ENCODE measurements around the gene CACNA2D1. TPM values are rescaled to one million over a fixed set of nuclear protein-coding genes. Genes with fewer than 3 reads are reported as not detected.

The CACNA2D1 gene
- total and polyA plus RNA-seq, 4 donors = 1.1 to 33.4 (median 6.5) TPM

DNA sequence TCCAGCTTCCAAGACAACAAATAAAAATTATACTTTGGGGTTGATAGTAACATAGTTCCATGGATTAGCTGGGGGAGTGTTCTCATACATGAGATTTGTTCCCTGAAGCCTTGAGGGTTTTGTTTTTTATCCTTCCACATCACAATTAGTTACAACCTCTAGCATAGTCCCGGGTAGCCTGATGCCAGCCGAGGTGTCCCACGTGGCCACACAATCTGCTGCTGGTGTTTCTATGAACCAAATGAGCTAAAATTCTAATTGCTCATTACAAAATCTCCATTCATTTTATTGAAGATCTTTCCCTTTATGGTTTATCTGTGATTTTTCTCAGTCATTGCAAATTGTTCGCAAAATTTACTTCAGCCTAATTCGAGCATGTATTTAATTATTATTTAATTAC lies 84.7 kb downstream of the CACNA2D1 start:
- ATAC-seq (ENCODE audit: insufficient read depth, low FRiP score) = no peak
- H3K27ac ChIP-seq (ENCODE audit: low read depth in 1 of 2, low read length in 1 of 2) = no peak overlapping the region
- H3K27me3 ChIP-seq (ENCODE audit: control insufficient read depth in 3 of 3, insufficient read depth in 3 of 3, low read length in 2 of 3) = no peaks in the 10 kb centered on the region
- peaks cover 0 to 12% (median 0%) of the 10 kb centered on the region in 5 donors for H3K4me1 ChIP-seq (ENCODE audit: control insufficient read depth in 5 of 5, insufficient read depth in 5 of 5, low read length in 5 of 5)
- no peak overlapping the region for H3K9ac ChIP-seq (ENCODE audit: insufficient read depth in 1 of 2, low read length in 2 of 2)
- no peak for DNase-seq
- no peaks in the 10 kb centered on the region for H3K9me3 ChIP-seq (ENCODE audit: control insufficient read depth in 4 of 4, insufficient read depth in 3 of 4, low read length in 3 of 4)
- WGBS, 2 donors = 91 to 92% methylated on average over 5 of the region's 5 CpGs
- no peaks in the 10 kb centered on the region for H3K36me3 ChIP-seq (ENCODE audit: control insufficient read depth in 4 of 4, insufficient read depth in 4 of 4, low read length in 4 of 4)
- no peak overlapping the region for H3K4me3 ChIP-seq
- TF ChIP-seq, protein P1, sequence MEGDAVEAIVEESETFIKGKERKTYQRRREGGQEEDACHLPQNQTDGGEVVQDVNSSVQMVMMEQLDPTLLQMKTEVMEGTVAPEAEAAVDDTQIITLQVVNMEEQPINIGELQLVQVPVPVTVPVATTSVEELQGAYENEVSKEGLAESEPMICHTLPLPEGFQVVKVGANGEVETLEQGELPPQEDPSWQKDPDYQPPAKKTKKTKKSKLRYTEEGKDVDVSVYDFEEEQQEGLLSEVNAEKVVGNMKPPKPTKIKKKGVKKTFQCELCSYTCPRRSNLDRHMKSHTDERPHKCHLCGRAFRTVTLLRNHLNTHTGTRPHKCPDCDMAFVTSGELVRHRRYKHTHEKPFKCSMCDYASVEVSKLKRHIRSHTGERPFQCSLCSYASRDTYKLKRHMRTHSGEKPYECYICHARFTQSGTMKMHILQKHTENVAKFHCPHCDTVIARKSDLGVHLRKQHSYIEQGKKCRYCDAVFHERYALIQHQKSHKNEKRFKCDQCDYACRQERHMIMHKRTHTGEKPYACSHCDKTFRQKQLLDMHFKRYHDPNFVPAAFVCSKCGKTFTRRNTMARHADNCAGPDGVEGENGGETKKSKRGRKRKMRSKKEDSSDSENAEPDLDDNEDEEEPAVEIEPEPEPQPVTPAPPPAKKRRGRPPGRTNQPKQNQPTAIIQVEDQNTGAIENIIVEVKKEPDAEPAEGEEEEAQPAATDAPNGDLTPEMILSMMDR (IDR thresholded peaks at IDR 0.05; ENCODE audit: control extremely low read depth, extremely low read depth) = no peak

DNA sequence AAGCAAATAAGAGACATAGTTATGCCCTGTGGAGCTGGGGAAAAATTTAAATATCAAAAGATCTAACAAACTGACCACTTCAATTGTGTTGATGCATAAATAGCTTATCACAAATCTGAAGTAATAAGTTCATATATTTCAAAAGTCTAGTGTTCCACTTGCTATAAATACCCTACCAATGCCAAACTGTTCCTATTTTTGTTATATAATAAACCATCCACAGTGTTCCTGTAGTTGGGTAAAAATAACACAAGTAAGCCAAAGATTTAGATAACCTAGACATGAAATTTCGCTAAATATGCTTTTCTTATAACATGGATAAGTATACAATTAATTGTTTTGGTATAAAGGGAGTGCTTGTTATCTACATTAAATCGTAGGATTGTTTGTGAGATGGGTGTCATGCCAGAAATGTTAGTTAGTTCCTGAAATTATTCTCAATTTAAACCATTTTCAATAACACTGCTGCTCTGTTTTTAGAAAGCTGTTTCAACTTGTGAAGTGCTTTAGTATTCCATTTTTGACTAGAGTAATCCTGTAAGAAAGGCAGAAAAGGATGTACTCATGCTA lies 85.5 kb downstream of the CACNA2D1 start:
- no peaks in the 10 kb centered on the region for H3K27me3 ChIP-seq (ENCODE audit: control insufficient read depth in 3 of 3, insufficient read depth in 3 of 3, low read length in 2 of 3)
- DNase-seq (no peak), ATAC-seq (ENCODE audit: insufficient read depth, low FRiP score) (no peak)
- H3K9ac ChIP-seq (ENCODE audit: insufficient read depth in 1 of 2, low read length in 2 of 2) = no peak overlapping the region
- H3K4me3 ChIP-seq = no peak overlapping the region
- H3K36me3 ChIP-seq (ENCODE audit: control insufficient read depth in 4 of 4, insufficient read depth in 4 of 4, low read length in 4 of 4) = no peaks in the 10 kb centered on the region
- no peak overlapping the region for H3K27ac ChIP-seq (ENCODE audit: low read depth in 1 of 2, low read length in 1 of 2)
- peaks cover 0 to 12% (median 0%) of the 10 kb centered on the region in 5 donors for H3K4me1 ChIP-seq (ENCODE audit: control insufficient read depth in 5 of 5, insufficient read depth in 5 of 5, low read length in 5 of 5)
- no peaks in the 10 kb centered on the region for H3K9me3 ChIP-seq (ENCODE audit: control insufficient read depth in 4 of 4, insufficient read depth in 3 of 4, low read length in 3 of 4)
- TF ChIP-seq, protein P1 (IDR thresholded peaks at IDR 0.05; ENCODE audit: control extremely low read depth, extremely low read depth) = no peak
- WGBS, 2 donors = 60 to 75% methylated on average over 2 of the region's 2 CpGs

DNA sequence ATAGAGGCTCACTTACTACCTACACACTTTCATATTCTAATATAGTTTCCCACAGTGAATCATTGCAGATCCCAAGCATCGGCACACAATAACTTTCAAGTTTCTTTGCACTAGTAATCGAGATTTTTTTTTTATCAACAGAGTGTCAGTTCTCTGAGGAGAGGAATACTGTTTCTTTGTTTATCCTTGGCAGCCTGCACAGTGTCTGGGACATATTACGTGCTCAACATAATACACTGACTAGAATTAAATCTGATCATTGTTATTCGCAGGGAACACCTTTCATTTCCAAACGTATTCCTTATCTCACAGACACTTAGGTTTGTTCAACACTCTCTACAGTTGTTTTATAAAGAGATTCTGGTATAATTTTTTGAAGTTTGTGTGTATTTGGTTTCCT lies 95.3 kb downstream of the CACNA2D1 start:
- Histone ChIP-seq H3K4me3 (no peak overlapping the region), H3K27me3 (ENCODE audit: control insufficient read depth in 3 of 3, insufficient read depth in 3 of 3, low read length in 2 of 3) (no peaks in the 10 kb centered on the region), H3K27ac (ENCODE audit: low read depth in 1 of 2, low read length in 1 of 2) (no peak overlapping the region), H3K9ac (ENCODE audit: insufficient read depth in 1 of 2, low read length in 2 of 2) (no peak overlapping the region), H3K9me3 (ENCODE audit: control insufficient read depth in 4 of 4, insufficient read depth in 3 of 4, low read length in 3 of 4) (no peaks in the 10 kb centered on the region), H3K36me3 (ENCODE audit: control insufficient read depth in 4 of 4, insufficient read depth in 4 of 4, low read length in 4 of 4) (no peaks in the 10 kb centered on the region), H3K4me1 (ENCODE audit: control insufficient read depth in 5 of 5, insufficient read depth in 5 of 5, low read length in 5 of 5) (peaks cover 0 to 9% (median 0%) of the 10 kb centered on the region in 5 donors)
- DNase-seq (peak; percentile 16 to 71 (median 67)), ATAC-seq (ENCODE audit: insufficient read depth, low FRiP score) (no peak)
- WGBS, 2 donors = 59 to 70% methylated on average over 5 of the region's 5 CpGs
- TF ChIP-seq, protein P1 (IDR thresholded peaks at IDR 0.05; ENCODE audit: control extremely low read depth, extremely low read depth) = no peak

DNA sequence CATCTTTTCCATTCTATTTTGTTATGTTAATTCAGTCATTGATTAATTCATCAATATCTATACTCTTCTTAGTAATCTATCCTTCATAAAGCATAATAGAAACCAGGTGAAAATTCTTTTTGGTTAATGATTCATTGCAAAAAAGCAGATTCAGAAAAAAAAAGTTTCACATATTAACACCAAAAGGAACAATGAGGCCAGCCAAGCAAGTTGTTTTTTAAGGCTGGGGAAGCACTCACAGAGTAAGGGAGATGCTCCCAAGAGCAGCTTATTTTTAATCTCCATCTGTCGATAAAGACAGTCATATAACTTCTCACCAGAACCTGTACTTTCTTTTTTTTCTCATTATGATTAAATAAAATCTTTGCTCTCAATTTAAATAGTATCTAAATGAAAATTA lies 95.8 kb downstream of the CACNA2D1 start:
- DNase-seq = no peak
- Histone ChIP-seq H3K9ac (ENCODE audit: insufficient read depth in 1 of 2, low read length in 2 of 2) (no peak overlapping the region), H3K4me3 (no peak overlapping the region), H3K9me3 (ENCODE audit: control insufficient read depth in 4 of 4, insufficient read depth in 3 of 4, low read length in 3 of 4) (no peaks in the 10 kb centered on the region), H3K36me3 (ENCODE audit: control insufficient read depth in 4 of 4, insufficient read depth in 4 of 4, low read length in 4 of 4) (no peaks in the 10 kb centered on the region), H3K27ac (ENCODE audit: low read depth in 1 of 2, low read length in 1 of 2) (no peak overlapping the region), H3K4me1 (ENCODE audit: control insufficient read depth in 5 of 5, insufficient read depth in 5 of 5, low read length in 5 of 5) (peaks cover 0 to 9% (median 0%) of the 10 kb centered on the region in 5 donors), H3K27me3 (ENCODE audit: control insufficient read depth in 3 of 3, insufficient read depth in 3 of 3, low read length in 2 of 3) (no peaks in the 10 kb centered on the region)
- 81 to 89% methylated on average over 1 of the region's 1 CpG for WGBS, 2 donors
- TF ChIP-seq, protein P1 (IDR thresholded peaks at IDR 0.05; ENCODE audit: control extremely low read depth, extremely low read depth) = no peak
- no peak for ATAC-seq (ENCODE audit: insufficient read depth, low FRiP score)

Data from lung (tissue), 12 donors.